ENCODE data around the gene XKR3.
"Not testable (repeated sequence)": the region's sequence is repeated elsewhere in the genome, so short reads cannot be mapped to it uniquely, and the experiment has no call there.

Gene XKR3

GRCh38 chr22:16807109-16807508 is 18.1 kb downstream of the XKR3 start:
- Histone ChIP-seq H3K27me3 (ENCODE audit: control insufficient read depth in 1 of 2, insufficient read depth in 2 of 2, low read length in 2 of 2) (no peaks in the 10 kb centered on the region), H3K9me3 (ENCODE audit: control insufficient read depth in 1 of 2, low read length in 2 of 2) (peaks cover 0 to 3% of the 10 kb centered on the region in 2 donors), H3K9ac (ENCODE audit: low read depth in 1 of 2, low read length in 2 of 2) (no peak overlapping the region), H3K27ac (ENCODE audit: low read depth, low read length) (no peak overlapping the region), H3K4me1 (ENCODE audit: control insufficient read depth in 1 of 2, insufficient read depth in 2 of 2, low read length in 2 of 2) (no peaks in the 10 kb centered on the region), H3K4me3 (ENCODE audit: low read depth in 1 of 2, low read length in 2 of 2) (no peak overlapping the region), H3K36me3 (ENCODE audit: control insufficient read depth in 1 of 2, insufficient read depth in 2 of 2, low read length in 2 of 2) (no peaks in the 10 kb centered on the region)

GRCh38 chr22:16806401-16806800 is 18.8 kb downstream of the XKR3 start:
- Histone ChIP-seq H3K9ac (ENCODE audit: low read depth in 1 of 2, low read length in 2 of 2) (no peak overlapping the region), H3K27me3 (ENCODE audit: control insufficient read depth in 1 of 2, insufficient read depth in 2 of 2, low read length in 2 of 2) (no peaks in the 10 kb centered on the region), H3K9me3 (ENCODE audit: control insufficient read depth in 1 of 2, low read length in 2 of 2) (peaks cover 0 to 3% of the 10 kb centered on the region in 2 donors), H3K4me3 (ENCODE audit: low read depth in 1 of 2, low read length in 2 of 2) (no peak overlapping the region), H3K4me1 (ENCODE audit: control insufficient read depth in 1 of 2, insufficient read depth in 2 of 2, low read length in 2 of 2) (no peaks in the 10 kb centered on the region), H3K36me3 (ENCODE audit: control insufficient read depth in 1 of 2, insufficient read depth in 2 of 2, low read length in 2 of 2) (no peaks in the 10 kb centered on the region), H3K27ac (ENCODE audit: low read depth, low read length) (no peak overlapping the region)

GRCh38 chr22:16804882-16805281 is 20.3 kb downstream of the XKR3 start:
- no peaks in the 10 kb centered on the region for H3K36me3 ChIP-seq (ENCODE audit: control insufficient read depth in 1 of 2, insufficient read depth in 2 of 2, low read length in 2 of 2)
- H3K4me3 ChIP-seq (ENCODE audit: low read depth in 1 of 2, low read length in 2 of 2), result no peak overlapping the region
- H3K9me3 ChIP-seq (ENCODE audit: control insufficient read depth in 1 of 2, low read length in 2 of 2), result peaks cover 0 to 3% of the 10 kb centered on the region in 2 donors
- no peaks in the 10 kb centered on the region for H3K4me1 ChIP-seq (ENCODE audit: control insufficient read depth in 1 of 2, insufficient read depth in 2 of 2, low read length in 2 of 2)
- H3K27ac ChIP-seq (ENCODE audit: low read depth, low read length), result no peak overlapping the region
- H3K9ac ChIP-seq (ENCODE audit: low read depth in 1 of 2, low read length in 2 of 2), result no peak overlapping the region
- no peaks in the 10 kb centered on the region for H3K27me3 ChIP-seq (ENCODE audit: control insufficient read depth in 1 of 2, insufficient read depth in 2 of 2, low read length in 2 of 2)

- Histone ChIP-seq H3K4me1 (ENCODE audit: control insufficient read depth in 1 of 2, insufficient read depth in 2 of 2, low read length in 2 of 2) (no peaks in the 10 kb centered on the region), H3K27ac (ENCODE audit: low read depth, low read length) (no peak overlapping the region), H3K27me3 (ENCODE audit: control insufficient read depth in 1 of 2, insufficient read depth in 2 of 2, low read length in 2 of 2) (no peaks in the 10 kb centered on the region), H3K36me3 (ENCODE audit: control insufficient read depth in 1 of 2, insufficient read depth in 2 of 2, low read length in 2 of 2) (no peaks in the 10 kb centered on the region), H3K9me3 (ENCODE audit: control insufficient read depth in 1 of 2, low read length in 2 of 2) (peaks cover 0 to 4% of the 10 kb centered on the region in 2 donors), H3K4me3 (ENCODE audit: low read depth in 1 of 2, low read length in 2 of 2) (no peak overlapping the region), H3K9ac (ENCODE audit: low read depth in 1 of 2, low read length in 2 of 2) (no peak overlapping the region)
Observed at GRCh38 chr22:16803255-16803917, 21.8 kb downstream of the XKR3 start.

GRCh38 chr22:16801571-16801970 is 23.6 kb downstream of the XKR3 start:
- H3K4me1 ChIP-seq (ENCODE audit: control insufficient read depth in 1 of 2, insufficient read depth in 2 of 2, low read length in 2 of 2), result no peaks in the 10 kb centered on the region
- no peak overlapping the region for H3K4me3 ChIP-seq (ENCODE audit: low read depth in 1 of 2, low read length in 2 of 2)
- H3K9me3 ChIP-seq (ENCODE audit: control insufficient read depth in 1 of 2, low read length in 2 of 2), result peaks cover 3 to 6% of the 10 kb centered on the region in 2 donors
- no peaks in the 10 kb centered on the region for H3K36me3 ChIP-seq (ENCODE audit: control insufficient read depth in 1 of 2, insufficient read depth in 2 of 2, low read length in 2 of 2)
- no peaks in the 10 kb centered on the region for H3K27me3 ChIP-seq (ENCODE audit: control insufficient read depth in 1 of 2, insufficient read depth in 2 of 2, low read length in 2 of 2)
- H3K27ac ChIP-seq (ENCODE audit: low read depth, low read length), result no peak overlapping the region
- H3K9ac ChIP-seq (ENCODE audit: low read depth in 1 of 2, low read length in 2 of 2), result no peak overlapping the region

GRCh38 chr22:16801088-16801487 is 24.1 kb downstream of the XKR3 start:
- Histone ChIP-seq H3K36me3 (ENCODE audit: control insufficient read depth in 1 of 2, insufficient read depth in 2 of 2, low read length in 2 of 2) (no peaks in the 10 kb centered on the region), H3K27ac (ENCODE audit: low read depth, low read length) (no peak overlapping the region), H3K27me3 (ENCODE audit: control insufficient read depth in 1 of 2, insufficient read depth in 2 of 2, low read length in 2 of 2) (no peaks in the 10 kb centered on the region), H3K9ac (ENCODE audit: low read depth in 1 of 2, low read length in 2 of 2) (no peak overlapping the region), H3K4me1 (ENCODE audit: control insufficient read depth in 1 of 2, insufficient read depth in 2 of 2, low read length in 2 of 2) (no peaks in the 10 kb centered on the region), H3K4me3 (ENCODE audit: low read depth in 1 of 2, low read length in 2 of 2) (no peak overlapping the region), H3K9me3 (ENCODE audit: control insufficient read depth in 1 of 2, low read length in 2 of 2) (peaks cover 4 to 6% of the 10 kb centered on the region in 2 donors)

GRCh38 chr22:16800358-16800757 is 24.9 kb downstream of the XKR3 start:
- Histone ChIP-seq H3K9me3 (ENCODE audit: control insufficient read depth in 1 of 2, low read length in 2 of 2) (peaks cover 4 to 6% of the 10 kb centered on the region in 2 donors), H3K36me3 (ENCODE audit: control insufficient read depth in 1 of 2, insufficient read depth in 2 of 2, low read length in 2 of 2) (no peaks in the 10 kb centered on the region), H3K27ac (ENCODE audit: low read depth, low read length) (no peak overlapping the region), H3K9ac (ENCODE audit: low read depth in 1 of 2, low read length in 2 of 2) (no peak overlapping the region), H3K4me1 (ENCODE audit: control insufficient read depth in 1 of 2, insufficient read depth in 2 of 2, low read length in 2 of 2) (no peaks in the 10 kb centered on the region), H3K27me3 (ENCODE audit: control insufficient read depth in 1 of 2, insufficient read depth in 2 of 2, low read length in 2 of 2) (no peaks in the 10 kb centered on the region), H3K4me3 (ENCODE audit: low read depth in 1 of 2, low read length in 2 of 2) (no peak overlapping the region)

- H3K9me3 ChIP-seq (ENCODE audit: control insufficient read depth in 1 of 2, low read length in 2 of 2), result peaks cover 13 to 14% of the 10 kb centered on the region in 2 donors
- H3K27ac ChIP-seq (ENCODE audit: low read depth, low read length); H3K36me3 ChIP-seq (ENCODE audit: control insufficient read depth in 1 of 2, insufficient read depth in 2 of 2, low read length in 2 of 2); H3K9ac ChIP-seq (ENCODE audit: low read depth in 1 of 2, low read length in 2 of 2); H3K4me3 ChIP-seq (ENCODE audit: low read depth in 1 of 2, low read length in 2 of 2); H3K27me3 ChIP-seq (ENCODE audit: control insufficient read depth in 1 of 2, insufficient read depth in 2 of 2, low read length in 2 of 2); H3K4me1 ChIP-seq (ENCODE audit: control insufficient read depth in 1 of 2, insufficient read depth in 2 of 2, low read length in 2 of 2): not testable (repeated sequence)
Observed at GRCh38 chr22:16795504-16795903, 29.7 kb downstream of the XKR3 start.

GRCh38 chr22:16793831-16794230 is 31.4 kb downstream of the XKR3 start:
- Histone ChIP-seq H3K27ac (ENCODE audit: low read depth, low read length) (no peak overlapping the region), H3K4me1 (ENCODE audit: control insufficient read depth in 1 of 2, insufficient read depth in 2 of 2, low read length in 2 of 2) (no peaks in the 10 kb centered on the region), H3K4me3 (ENCODE audit: low read depth in 1 of 2, low read length in 2 of 2) (no peak overlapping the region), H3K9ac (ENCODE audit: low read depth in 1 of 2, low read length in 2 of 2) (no peak overlapping the region), H3K36me3 (ENCODE audit: control insufficient read depth in 1 of 2, insufficient read depth in 2 of 2, low read length in 2 of 2) (no peaks in the 10 kb centered on the region), H3K9me3 (ENCODE audit: control insufficient read depth in 1 of 2, low read length in 2 of 2) (peaks cover 13 to 14% of the 10 kb centered on the region in 2 donors), H3K27me3 (ENCODE audit: control insufficient read depth in 1 of 2, insufficient read depth in 2 of 2, low read length in 2 of 2) (no peaks in the 10 kb centered on the region)

- Histone ChIP-seq H3K36me3 (ENCODE audit: control insufficient read depth in 1 of 2, insufficient read depth in 2 of 2, low read length in 2 of 2) (no peaks in the 10 kb centered on the region), H3K27ac (ENCODE audit: low read depth, low read length) (no peak overlapping the region), H3K9ac (ENCODE audit: low read depth in 1 of 2, low read length in 2 of 2) (no peak overlapping the region), H3K4me1 (ENCODE audit: control insufficient read depth in 1 of 2, insufficient read depth in 2 of 2, low read length in 2 of 2) (no peaks in the 10 kb centered on the region), H3K9me3 (ENCODE audit: control insufficient read depth in 1 of 2, low read length in 2 of 2) (peaks cover 10% of the 10 kb centered on the region in 2 donors), H3K27me3 (ENCODE audit: control insufficient read depth in 1 of 2, insufficient read depth in 2 of 2, low read length in 2 of 2) (no peaks in the 10 kb centered on the region), H3K4me3 (ENCODE audit: low read depth in 1 of 2, low read length in 2 of 2) (no peak overlapping the region)
Observed at GRCh38 chr22:16789860-16790493, 35.2 kb downstream of the XKR3 start.
